ENCODE results near the gene TTLL11. TPM values are rescaled to one million over a fixed set of nuclear protein-coding genes. Genes with fewer than 3 reads are reported as not detected.

TTLL11 gene
- total and polyA plus RNA-seq, 2 experiments from 2014 or later: 0.57 to 1.4 TPM

- TF ChIP-seq CTCF (conservative IDR thresholded peaks at IDR 0.05; ENCODE audit: low read depth in 2 of 2): no peak
These were observed 165.5 kb downstream of the TTLL11 start (continued) for GRCh38 chr9:121927636-121928035.

GRCh38 chr9:121927081-121927480, 166.0 kb downstream of the TTLL11 start:
- H3K4me1 Mint-ChIP-seq: peaks cover 5% of the 10 kb centered on the region
- no peak overlapping the region for H3K27ac Mint-ChIP-seq
- no peaks in the 10 kb centered on the region for H3K27me3 Mint-ChIP-seq (ENCODE audit: insufficient read depth, low read depth, poor library complexity)
- no peaks in the 10 kb centered on the region for H3K9me3 Mint-ChIP-seq
- no peaks in the 10 kb centered on the region for H3K27me3 ChIP-seq (ENCODE audit: insufficient read depth)
- H3K4me2 ChIP-seq: no peak overlapping the region
- no peaks in the 10 kb centered on the region for H3K79me2 ChIP-seq (replicated peaks; ENCODE audit: insufficient read depth)
- no peaks in the 10 kb centered on the region for H3F3A ChIP-seq (replicated peaks; ENCODE audit: low read depth)
- no peak overlapping the region for H3K27ac ChIP-seq (ENCODE audit: low read depth)
- H3K4me3 Mint-ChIP-seq: no peak overlapping the region
- H3K36me3 Mint-ChIP-seq (ENCODE audit: low read depth): no peaks in the 10 kb centered on the region
- ATAC-seq (no peak), DNase-seq (ENCODE audit: low spot score) (no peak)
- no peak overlapping the region for H3K4me3 ChIP-seq
- no peaks in the 10 kb centered on the region for H3K9me2 ChIP-seq (ENCODE audit: insufficient read depth)
- H2AFZ ChIP-seq: no peak overlapping the region
- no peaks in the 10 kb centered on the region for H3K4me1 ChIP-seq (ENCODE audit: insufficient read depth)
- no peaks in the 10 kb centered on the region for H4K20me1 ChIP-seq (replicated peaks; ENCODE audit: insufficient read depth)
- H3K36me3 ChIP-seq (ENCODE audit: insufficient read depth): no peaks in the 10 kb centered on the region
- no peak for TF ChIP-seq ETS1 (IDR thresholded peaks at IDR 0.05)
- TF ChIP-seq NANOG (IDR thresholded peaks at IDR 0.05; ENCODE audit: borderline replicate concordance): no peak
- no peak for TF ChIP-seq EZH2phosphoT487 (IDR thresholded peaks at IDR 0.05; ENCODE audit: unreplicated experiment)
- TF ChIP-seq ZNF331 (CRISPR knock-in tag; IDR thresholded peaks at IDR 0.05; ENCODE audit: low read depth): no peak
- TF ChIP-seq REST (IDR thresholded peaks at IDR 0.05; ENCODE audit: unreplicated experiment): no peak
- no peak for TF ChIP-seq JUNB (IDR thresholded peaks at IDR 0.05; ENCODE audit: unreplicated experiment)
- TF ChIP-seq EZH2 (IDR thresholded peaks at IDR 0.05; ENCODE audit: low read depth, unreplicated experiment): no peak
- TF ChIP-seq STAT1 (IDR thresholded peaks at IDR 0.05; ENCODE audit: unreplicated experiment): no peak
- no peak for TF ChIP-seq CTCF (conservative IDR thresholded peaks at IDR 0.05; ENCODE audit: low read depth in 2 of 2)
- no peak for TF ChIP-seq POLR2AphosphoS5 (IDR thresholded peaks at IDR 0.05; ENCODE audit: low read depth)
- TF ChIP-seq CREB1 (CRISPR knock-in tag; IDR thresholded peaks at IDR 0.05; ENCODE audit: low read depth): no peak
- TF ChIP-seq ZNF114 (CRISPR knock-in tag; IDR thresholded peaks at IDR 0.05): no peak
